ENCODE measurements around the gene CCDC24. TPM values are rescaled to one million over a fixed set of nuclear protein-coding genes. Genes with fewer than 3 reads are reported as not detected.

The CCDC24 gene
- total and polyA plus RNA-seq, 2 of the 13 experiments (the other 11 are each of a cell fraction or from before 2014, with no cell fraction given): 1.4 to 2.9 TPM

- TF ChIP-seq GMEB1 (CRISPR knock-in tag; IDR thresholded peaks at IDR 0.05; ENCODE audit: borderline replicate concordance) (no peak), TBX3 (IDR thresholded peaks at IDR 0.05; ENCODE audit: borderline replicate concordance) (no peak), MED1 (CRISPR knock-in tag; IDR thresholded peaks at IDR 0.05) (no peak), SNAPC2 (CRISPR knock-in tag; IDR thresholded peaks at IDR 0.05) (no peak), MED8 (CRISPR knock-in tag; IDR thresholded peaks at IDR 0.05; ENCODE audit: insufficient replicate concordance) (peak; percentile 23), ZBTB8A (CRISPR knock-in tag; IDR thresholded peaks at IDR 0.05; ENCODE audit: borderline replicate concordance, low read depth) (peak; percentile 31; the same call in 1 of the 2 replicates), ZNF569 (CRISPR knock-in tag; IDR thresholded peaks at IDR 0.05; ENCODE audit: borderline replicate concordance) (no peak), FLYWCH1 (CRISPR knock-in tag; IDR thresholded peaks at IDR 0.05) (no peak), CSRNP1 (CRISPR knock-in tag; IDR thresholded peaks at IDR 0.05) (no peak), ZSCAN31 (CRISPR knock-in tag; IDR thresholded peaks at IDR 0.05; ENCODE audit: low read depth) (0 out of 2 replicates have a peak, but pooled peaks have one; percentile 8), ZBTB26 (CRISPR knock-in tag; IDR thresholded peaks at IDR 0.05; ENCODE audit: borderline replicate concordance) (0 out of 2 replicates have a peak, but pooled peaks have one; percentile 19), FOXJ3 (CRISPR knock-in tag; IDR thresholded peaks at IDR 0.05; ENCODE audit: borderline replicate concordance) (peak; percentile 39; the same call in 1 of the 2 replicates), FIP1L1 (IDR thresholded peaks at IDR 0.05; ENCODE audit: borderline replicate concordance, insufficient read depth, low read depth, low read length) (0 out of 2 replicates have a peak, but pooled peaks have one; percentile 58), ZNF597 (CRISPR knock-in tag; IDR thresholded peaks at IDR 0.05) (no peak), CENPT (CRISPR knock-in tag; IDR thresholded peaks at IDR 0.05; ENCODE audit: low read depth) (no peak), ZNF556 (CRISPR knock-in tag; IDR thresholded peaks at IDR 0.05; ENCODE audit: borderline replicate concordance) (no peak), ZNF24 (IDR thresholded peaks at IDR 0.05) (no peak), ZNF557 (CRISPR knock-in tag; IDR thresholded peaks at IDR 0.05) (no peak), ZNF280D (CRISPR knock-in tag; IDR thresholded peaks at IDR 0.05) (no peak)
These were observed 40.1 kb downstream of the CCDC24 start, which contains the start of gene SLC6A9 (continued) for GRCh38 chr1:44031252-44032169.

All from HepG2 (cell line).